ENCODE measurements around the gene MRPL12. TPM values are rescaled to one million over a fixed set of nuclear protein-coding genes. Genes with fewer than 3 reads are reported as not detected.

Gene MRPL12
- total RNA-seq, 3 donors from 2014 or later (not counting 1 experiment from before 2014, with no cell fraction given): 16.3 to 24.4 (median 17.5) TPM

GRCh38 chr17:81726004-81726403 is 22.8 kb downstream of the MRPL12 start:
- intact Hi-C loops (cut with micrococcal nuclease): no loop called here
- Histone ChIP-seq H3K27ac (ENCODE audit: low read length) (no peak overlapping the region), H3K36me3 (ENCODE audit: control insufficient read depth, insufficient read depth, low read length) (no peaks in the 10 kb centered on the region), H3K9me3 (ENCODE audit: control insufficient read depth, insufficient read depth, low read length) (no peaks in the 10 kb centered on the region), H3K4me3 (ENCODE audit: low read length) (no peak overlapping the region), H3K27me3 (ENCODE audit: control insufficient read depth, insufficient read depth, low read length) (no peaks in the 10 kb centered on the region), H3K4me1 (ENCODE audit: control insufficient read depth, insufficient read depth, low read length) (no peaks in the 10 kb centered on the region)
- TF ChIP-seq CTCF (IDR thresholded peaks at IDR 0.05): no peak
- H3K4me1 Mint-ChIP-seq: no peaks in the 10 kb centered on the region
- WGBS (ENCODE audit: insufficient coverage): 76% methylated on average over 9 of the region's 9 CpGs
- ATAC-seq (no peak), DNase-seq (no peak)
- peaks cover 0 to 7% of the 10 kb centered on the region in 2 donors for H3K27me3 Mint-ChIP-seq (ENCODE audit: low read depth in 2 of 2)
- no peaks in the 10 kb centered on the region for H3K9me3 Mint-ChIP-seq
- H3K36me3 Mint-ChIP-seq: no peaks in the 10 kb centered on the region
- H3K27ac Mint-ChIP-seq: no peak overlapping the region
- H3K4me3 Mint-ChIP-seq: no peak overlapping the region

GRCh38 chr17:81727324-81728031 is 24.3 kb downstream of the MRPL12 start:
- WGBS (ENCODE audit: insufficient coverage): 94% methylated on average over 23 of the region's 23 CpGs
- Mint-ChIP-seq H3K4me1 (no peaks in the 10 kb centered on the region), H3K9me3 (no peaks in the 10 kb centered on the region), H3K4me3 (no peak overlapping the region), H3K27ac (no peak overlapping the region), H3K27me3 (ENCODE audit: low read depth in 2 of 2) (peaks cover 4 to 17% of the 10 kb centered on the region in 2 donors), H3K36me3 (no peaks in the 10 kb centered on the region)
- ATAC-seq: no peak
- no peak for TF ChIP-seq CTCF (IDR thresholded peaks at IDR 0.05)
- H3K4me1 ChIP-seq (ENCODE audit: control insufficient read depth, insufficient read depth, low read length): no peaks in the 10 kb centered on the region
- H3K9me3 ChIP-seq (ENCODE audit: control insufficient read depth, insufficient read depth, low read length): no peaks in the 10 kb centered on the region
- no peak overlapping the region for H3K4me3 ChIP-seq (ENCODE audit: low read length)
- no peaks in the 10 kb centered on the region for H3K36me3 ChIP-seq (ENCODE audit: control insufficient read depth, insufficient read depth, low read length)
- H3K27ac ChIP-seq (ENCODE audit: low read length): no peak overlapping the region
- H3K27me3 ChIP-seq (ENCODE audit: control insufficient read depth, insufficient read depth, low read length): no peaks in the 10 kb centered on the region
- no peak for DNase-seq
- intact Hi-C loops (cut with micrococcal nuclease): no loop called here

GRCh38 chr17:81733507-81734404 is 30.6 kb downstream of the MRPL12 start:
- peaks cover 13 to 18% of the 10 kb centered on the region in 2 donors for H3K27me3 Mint-ChIP-seq (ENCODE audit: low read depth in 2 of 2)
- peak; percentile 51 to 71 for DNase-seq
- intact Hi-C loops (cut with micrococcal nuclease): no loop called here
- Histone ChIP-seq H3K36me3 (ENCODE audit: control insufficient read depth, insufficient read depth, low read length) (no peaks in the 10 kb centered on the region), H3K4me3 (ENCODE audit: low read length) (no peak overlapping the region), H3K27ac (ENCODE audit: low read length) (no peak overlapping the region), H3K4me1 (ENCODE audit: control insufficient read depth, insufficient read depth, low read length) (peaks cover 3% of the 10 kb centered on the region), H3K9me3 (ENCODE audit: control insufficient read depth, insufficient read depth, low read length) (no peaks in the 10 kb centered on the region), H3K27me3 (ENCODE audit: control insufficient read depth, insufficient read depth, low read length) (no peaks in the 10 kb centered on the region)
- WGBS (ENCODE audit: insufficient coverage): 54% methylated on average over 32 of the region's 32 CpGs
- peak; percentile 88 to 99 (median 92) for ATAC-seq
- TF ChIP-seq CTCF (IDR thresholded peaks at IDR 0.05): peak; percentile 83
- H3K36me3 Mint-ChIP-seq: no peaks in the 10 kb centered on the region
- no peaks in the 10 kb centered on the region for H3K9me3 Mint-ChIP-seq
- no peak overlapping the region for H3K4me3 Mint-ChIP-seq
- H3K4me1 Mint-ChIP-seq: peaks cover 10 to 12% of the 10 kb centered on the region in 2 donors
- H3K27ac Mint-ChIP-seq: no peak overlapping the region

Data from natural killer cell (primary cell).